Neural crest cell (in vitro differentiated cells): ENCODE measurements around the gene SWT1. TPM values are rescaled to one million over a fixed set of nuclear protein-coding genes. Genes with fewer than 3 reads are reported as not detected.
A peak's percentile ranks its signal among the peaks of the same experiment; 100 is the strongest.

Experiments
- DNase-seq: peaks from one replicate; pipeline ENCODE4 v3.0.0; 2021; ENCODE audit warnings: low read depth, mixed read lengths, low spot score
- H3K27ac Mint-ChIP-seq: one replicate; pipeline ENCODE4 v1.8.0; 2021; ENCODE audit warnings: mild to moderate bottlenecking, mixed read lengths; ENCODE audit not compliant: unreplicated experiment
- H3K27me3 Mint-ChIP-seq: 2 replicates; pipeline ENCODE4 v1.8.0; 2021; ENCODE audit warnings: low read depth, mild to moderate bottlenecking, mixed read lengths
- H3K36me3 Mint-ChIP-seq: 2 replicates; pipeline ENCODE4 v1.8.0; 2021; ENCODE audit warnings: low read depth, mild to moderate bottlenecking, mixed read lengths
- H3K4me1 Mint-ChIP-seq: 2 replicates; pipeline ENCODE4 v1.8.0; 2021; ENCODE audit warnings: mixed read lengths
- H3K4me3 Mint-ChIP-seq: one replicate; pipeline ENCODE4 v1.8.0; 2021; ENCODE audit warnings: mild to moderate bottlenecking, mixed read lengths
- H3K9me3 Mint-ChIP-seq: 2 replicates; pipeline ENCODE4 v1.8.0; 2021; ENCODE audit warnings: mixed read lengths
- CTCF ChIP-seq: fragments of 200-600 bp; sonication (generic); conservative IDR thresholded peaks from 2 replicates; pipeline ENCODE4 v1.5.0; 2021; ENCODE audit warnings: antibody characterized with exemption, mild to moderate bottlenecking
- total RNA-seq: library from RNA; stranded (reverse); gene quantifications from 2 replicates; pipeline ENCODE4 v1.2.1, GENCODE V29; 2021

The SWT1 gene
- total RNA-seq, 1 donor from 2014 or later: 5.8 TPM

DNA sequence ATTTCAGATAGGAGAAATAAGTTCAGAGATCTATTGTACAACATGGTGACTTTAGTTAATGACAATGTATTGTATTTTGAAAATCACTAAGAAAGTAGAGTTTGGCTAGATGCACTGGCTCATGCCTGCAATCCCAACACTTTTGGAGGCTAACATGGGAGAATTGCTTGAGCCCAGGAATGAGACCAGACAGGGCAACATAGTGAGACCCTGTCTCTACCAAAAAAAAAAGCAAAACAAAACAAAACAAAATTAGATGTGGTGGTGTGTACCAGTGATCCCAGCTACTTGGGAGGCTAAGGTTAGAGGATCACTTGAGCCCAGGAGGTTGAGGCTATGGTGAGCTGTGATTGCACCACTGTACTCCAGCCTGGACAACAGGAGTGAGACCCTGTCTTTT lies 132.9 kb downstream of the SWT1 start:
- DNase-seq: no peak
- Mint-ChIP-seq H3K36me3 (peaks cover 31% of the 10 kb centered on the region), H3K9me3 (peaks cover 14% of the 10 kb centered on the region), H3K4me3 (peak overlapping the region; percentile 47), H3K27me3 (no peaks in the 10 kb centered on the region), H3K27ac (no peak overlapping the region), H3K4me1 (no peaks in the 10 kb centered on the region)
- TF ChIP-seq CTCF: no peak

DNA sequence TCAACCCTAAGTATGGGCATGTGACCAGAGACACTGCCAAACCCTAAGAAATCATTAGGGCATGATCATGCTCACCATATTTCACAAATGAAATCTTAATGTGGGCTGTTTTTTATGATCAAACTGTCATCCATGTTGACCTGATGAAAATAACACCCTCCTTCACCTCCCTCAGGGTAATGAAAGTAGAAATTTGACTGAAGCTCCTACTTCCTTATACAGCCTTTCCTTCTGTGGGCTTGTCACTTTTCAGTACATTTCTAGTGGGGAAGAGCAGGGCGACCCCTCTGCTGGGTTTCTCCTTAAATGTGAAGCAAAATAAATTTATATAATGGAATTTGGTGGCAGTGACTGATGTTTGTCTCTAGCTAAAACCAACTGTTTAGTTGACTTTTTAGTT lies 134.2 kb downstream of the SWT1 start:
- no peak overlapping the region for H3K27ac Mint-ChIP-seq
- no peak for DNase-seq
- peaks cover 28% of the 10 kb centered on the region for H3K36me3 Mint-ChIP-seq
- H3K4me3 Mint-ChIP-seq: no peak overlapping the region
- H3K4me1 Mint-ChIP-seq: no peaks in the 10 kb centered on the region
- no peaks in the 10 kb centered on the region for H3K27me3 Mint-ChIP-seq
- H3K9me3 Mint-ChIP-seq: peaks cover 12% of the 10 kb centered on the region
- TF ChIP-seq CTCF: no peak

- Mint-ChIP-seq H3K9me3 (peaks cover 9% of the 10 kb centered on the region), H3K27ac (no peak overlapping the region), H3K4me1 (no peaks in the 10 kb centered on the region), H3K27me3 (no peaks in the 10 kb centered on the region), H3K36me3 (peaks cover 25% of the 10 kb centered on the region), H3K4me3 (no peak overlapping the region)
- no peak for TF ChIP-seq CTCF
- DNase-seq: no peak
These were observed 134.7 kb downstream of the SWT1 start for GRCh38 chr1:185291652-185292051.

DNA sequence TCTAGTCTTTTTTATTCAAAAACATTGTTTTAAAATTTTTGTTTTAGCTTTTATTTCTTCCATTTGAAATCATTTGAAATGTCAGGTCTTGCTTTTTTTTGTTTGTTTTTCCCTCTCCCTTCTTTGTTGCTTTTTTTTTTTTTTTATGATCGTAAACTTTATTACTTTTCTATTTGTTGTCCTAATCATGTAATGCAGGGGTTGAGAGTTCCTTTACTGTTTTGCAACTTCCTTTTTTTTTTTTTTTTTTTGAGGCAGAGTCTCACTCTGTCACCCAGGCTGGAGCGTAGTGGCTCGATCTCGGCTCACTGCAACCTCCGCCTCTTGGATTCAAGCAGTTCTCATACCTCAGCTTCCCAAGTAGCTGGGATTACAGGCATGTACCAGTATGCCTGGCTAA lies 135.3 kb downstream of the SWT1 start:
- no peak for DNase-seq
- Mint-ChIP-seq H3K9me3 (peaks cover 9% of the 10 kb centered on the region), H3K27me3 (no peaks in the 10 kb centered on the region), H3K27ac (no peak overlapping the region), H3K4me1 (no peaks in the 10 kb centered on the region), H3K36me3 (peaks cover 25% of the 10 kb centered on the region), H3K4me3 (peak overlapping the region; percentile 31)
- no peak for TF ChIP-seq CTCF

- Mint-ChIP-seq H3K4me1 (no peaks in the 10 kb centered on the region), H3K4me3 (no peak overlapping the region), H3K27me3 (no peaks in the 10 kb centered on the region), H3K36me3 (peaks cover 19% of the 10 kb centered on the region), H3K9me3 (peaks cover 6% of the 10 kb centered on the region), H3K27ac (no peak overlapping the region)
- no peak for TF ChIP-seq CTCF
- DNase-seq: no peak
These were observed 137.1 kb downstream of the SWT1 start for GRCh38 chr1:185293967-185294542.
